ENCODE measurements around the gene JOSD2.

Gene JOSD2

GRCh38 chr19:50537769-50538230 is 26.8 kb upstream of the JOSD2 start:
- peak; percentile 85 for DNase-seq
- H3K4me3 ChIP-seq (ENCODE audit: low read depth, low read length) = no peak overlapping the region
- peak; percentile 82 for TF ChIP-seq CTCF (IDR thresholded peaks at IDR 0.05; ENCODE audit: low read depth, low read length, missing control alignments)
- in situ Hi-C loops (cut with HindIII; ENCODE audit: low pct_ligation_motif_present, low sequenced_read_pairs) = no loop called here
- no peak overlapping the region for H3K27ac ChIP-seq
- H3K27me3 ChIP-seq (replicated peaks) = peaks cover 2% of the 10 kb centered on the region
- no peaks in the 10 kb centered on the region for H3K36me3 ChIP-seq (replicated peaks)

GRCh38 chr19:50537306-50537685 is 26.3 kb upstream of the JOSD2 start:
- H3K27ac ChIP-seq = no peak overlapping the region
- no peak for TF ChIP-seq CTCF (IDR thresholded peaks at IDR 0.05; ENCODE audit: low read depth, low read length, missing control alignments)
- H3K27me3 ChIP-seq (replicated peaks) = peaks cover 2% of the 10 kb centered on the region
- no peak overlapping the region for H3K4me3 ChIP-seq (ENCODE audit: low read depth, low read length)
- DNase-seq = no peak
- no peaks in the 10 kb centered on the region for H3K36me3 ChIP-seq (replicated peaks)
- in situ Hi-C loops (cut with HindIII; ENCODE audit: low pct_ligation_motif_present, low sequenced_read_pairs) = no loop called here

- in situ Hi-C loops (cut with HindIII; ENCODE audit: low pct_ligation_motif_present, low sequenced_read_pairs) = no loop called here
- Histone ChIP-seq H3K36me3 (replicated peaks) (no peaks in the 10 kb centered on the region), H3K27me3 (replicated peaks) (peaks cover 2% of the 10 kb centered on the region), H3K4me3 (ENCODE audit: low read depth, low read length) (no peak overlapping the region), H3K27ac (no peak overlapping the region)
- TF ChIP-seq CTCF (IDR thresholded peaks at IDR 0.05; ENCODE audit: low read depth, low read length, missing control alignments) = peak; percentile 5
- no peak for DNase-seq
Observed at GRCh38 chr19:50536662-50537305, 25.8 kb upstream of the JOSD2 start.

GRCh38 chr19:50535672-50536187 is 24.7 kb upstream of the JOSD2 start:
- Histone ChIP-seq H3K27me3 (replicated peaks) (no peaks in the 10 kb centered on the region), H3K4me3 (ENCODE audit: low read depth, low read length) (no peak overlapping the region), H3K36me3 (replicated peaks) (no peaks in the 10 kb centered on the region), H3K27ac (no peak overlapping the region)
- no peak for DNase-seq
- no peak for TF ChIP-seq CTCF (IDR thresholded peaks at IDR 0.05; ENCODE audit: low read depth, low read length, missing control alignments)
- in situ Hi-C loops (cut with HindIII; ENCODE audit: low pct_ligation_motif_present, low sequenced_read_pairs) = no loop called here

- in situ Hi-C loops (cut with HindIII; ENCODE audit: low pct_ligation_motif_present, low sequenced_read_pairs) = no loop called here
- Histone ChIP-seq H3K4me3 (ENCODE audit: low read depth, low read length) (no peak overlapping the region), H3K27me3 (replicated peaks) (no peaks in the 10 kb centered on the region), H3K27ac (no peak overlapping the region), H3K36me3 (replicated peaks) (no peaks in the 10 kb centered on the region)
- DNase-seq = no peak
- no peak for TF ChIP-seq CTCF (IDR thresholded peaks at IDR 0.05; ENCODE audit: low read depth, low read length, missing control alignments)
Observed at GRCh38 chr19:50534478-50534877, 23.5 kb upstream of the JOSD2 start.

GRCh38 chr19:50532952-50533351 is 22.0 kb upstream of the JOSD2 start:
- no peak for DNase-seq
- no peaks in the 10 kb centered on the region for H3K36me3 ChIP-seq (replicated peaks)
- no peaks in the 10 kb centered on the region for H3K27me3 ChIP-seq (replicated peaks)
- no peak overlapping the region for H3K4me3 ChIP-seq (ENCODE audit: low read depth, low read length)
- in situ Hi-C loops (cut with HindIII; ENCODE audit: low pct_ligation_motif_present, low sequenced_read_pairs) = no loop called here
- TF ChIP-seq CTCF (IDR thresholded peaks at IDR 0.05; ENCODE audit: low read depth, low read length, missing control alignments) = no peak
- H3K27ac ChIP-seq = no peak overlapping the region

All from brain microvascular endothelial cell (primary cell).